Loucy (cell line): ENCODE data around the gene HTATIP2.
A peak's percentile ranks its signal among the peaks of the same experiment; 100 is the strongest.

Experiments
- H2AFZ ChIP-seq: fragments of 200-600 bp; sonication (generic); 2 replicates; pipeline ENCODE4 v1.6.0; 2016; ENCODE audit warnings: antibody characterized with exemption, mild to moderate bottlenecking, low read length, moderate library complexity
- H3F3A ChIP-seq: fragments of 200-600 bp; 2 replicates; pipeline ENCODE4 v1.6.0; 2016; ENCODE audit warnings: antibody characterized with exemption, low read depth, mild to moderate bottlenecking
- H3K27me3 ChIP-seq: fragments of 200-600 bp; sonication (generic); 2 replicates; pipeline ENCODE4 v1.6.1; 2014; ENCODE audit warnings: low read length, mild to moderate bottlenecking; ENCODE audit not compliant: insufficient read depth, poor library complexity, severe bottlenecking
- H3K36me3 ChIP-seq: fragments of 200-600 bp; sonication (generic); 2 replicates; pipeline ENCODE4 v1.6.1; 2016; ENCODE audit warnings: low read length; ENCODE audit not compliant: insufficient read depth
- H3K4me1 ChIP-seq: fragments of 200-600 bp; sonication (generic); 2 replicates; pipeline ENCODE4 v1.5.1; 2014; ENCODE audit warnings: low read length, mild to moderate bottlenecking; ENCODE audit not compliant: insufficient read depth, poor library complexity, severe bottlenecking
- H3K4me2 ChIP-seq: fragments of 200-600 bp; sonication (generic); 2 replicates; pipeline ENCODE4 v1.6.0; 2014; ENCODE audit warnings: antibody characterized with exemption, low read length, low read depth, mild to moderate bottlenecking; ENCODE audit not compliant: poor library complexity, severe bottlenecking
- H3K4me3 ChIP-seq: fragments of 200-600 bp; sonication (generic); 2 replicates; pipeline ENCODE4 v1.5.1; 2014; ENCODE audit warnings: low read length, mild to moderate bottlenecking, mixed read lengths; ENCODE audit not compliant: poor library complexity, severe bottlenecking
- H3K79me2 ChIP-seq: fragments of 200-600 bp; sonication (generic); 2 replicates; pipeline ENCODE4 v1.6.1; 2014; ENCODE audit warnings: low read length; ENCODE audit not compliant: insufficient read depth
- H3K9ac ChIP-seq: fragments of 200-600 bp; sonication (generic); 2 replicates; pipeline ENCODE4 v1.6.0; 2014; ENCODE audit warnings: mild to moderate bottlenecking, low read depth, low read length, moderate library complexity; ENCODE audit not compliant: poor library complexity, severe bottlenecking
- H3K9me2 ChIP-seq: fragments of 200-600 bp; sonication (generic); replicated peaks from 2 replicates; pipeline ENCODE4 v1.6.1; 2016; ENCODE audit warnings: low read depth, low read length, mixed read lengths
- H3K9me3 ChIP-seq: fragments of 200-600 bp; sonication (generic); 2 replicates; pipeline ENCODE4 v1.6.1; 2014; ENCODE audit warnings: mild to moderate bottlenecking, antibody characterized with exemption, low read length, low read depth; ENCODE audit not compliant: insufficient read depth
- H4K20me1 ChIP-seq: fragments of 200-600 bp; sonication (generic); 2 replicates; pipeline ENCODE4 v1.6.0; 2014; ENCODE audit warnings: antibody characterized with exemption, low read length, mild to moderate bottlenecking; ENCODE audit not compliant: insufficient read depth, poor library complexity, severe bottlenecking
- EZH2phosphoT487 ChIP-seq: fragments of 200-600 bp; IDR thresholded peaks from 2 replicates; pipeline ENCODE4 v1.6.1; 2018; ENCODE audit warnings: antibody characterized with exemption, mild to moderate bottlenecking, moderate library complexity, borderline replicate concordance
- TF ChIP-seq, protein P1 (sequence below): fragments of 200-600 bp; sonication (generic); conservative IDR thresholded peaks from 2 replicates; pipeline ENCODE4 v1.5.1; 2014; ENCODE audit warnings: mild to moderate bottlenecking, antibody characterized with exemption, low read length

The HTATIP2 gene

DNA sequence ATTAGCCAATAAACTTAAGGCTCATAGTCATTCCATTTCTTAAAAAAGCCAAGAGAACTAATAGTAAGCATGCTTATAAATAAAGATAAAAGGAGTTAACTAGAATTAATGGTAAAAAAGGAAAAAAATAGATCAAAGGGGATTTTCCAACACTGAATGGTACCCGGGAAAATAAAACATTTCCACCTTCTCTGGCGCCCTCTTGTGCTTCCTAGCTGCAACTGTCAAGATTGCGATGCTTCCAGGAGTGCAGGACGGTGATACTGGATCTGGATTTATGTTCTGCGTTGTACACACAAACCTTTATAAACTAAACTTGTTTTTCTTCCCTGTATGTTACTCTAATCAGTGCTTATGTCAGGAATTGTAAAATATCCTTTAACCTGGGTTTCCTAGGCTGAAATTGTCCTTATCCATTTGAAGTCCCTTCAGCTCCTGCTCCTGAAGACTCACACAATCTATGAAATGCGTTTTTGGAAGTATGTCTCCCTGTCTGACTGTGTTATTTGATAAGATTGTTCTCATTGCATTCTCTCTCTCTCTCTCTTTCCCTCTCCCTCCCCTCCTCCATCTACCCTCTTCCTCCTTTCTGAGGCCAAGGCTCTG is 9.6 kb upstream of the HTATIP2 start:
- H3F3A ChIP-seq: no peaks in the 10 kb centered on the region
- no peaks in the 10 kb centered on the region for H3K4me1 ChIP-seq
- no peaks in the 10 kb centered on the region for H4K20me1 ChIP-seq
- H3K27me3 ChIP-seq: no peaks in the 10 kb centered on the region
- no peaks in the 10 kb centered on the region for H3K9me3 ChIP-seq
- H3K9me2 ChIP-seq: no peaks in the 10 kb centered on the region
- TF ChIP-seq EZH2phosphoT487: no peak
- TF ChIP-seq, protein P1, sequence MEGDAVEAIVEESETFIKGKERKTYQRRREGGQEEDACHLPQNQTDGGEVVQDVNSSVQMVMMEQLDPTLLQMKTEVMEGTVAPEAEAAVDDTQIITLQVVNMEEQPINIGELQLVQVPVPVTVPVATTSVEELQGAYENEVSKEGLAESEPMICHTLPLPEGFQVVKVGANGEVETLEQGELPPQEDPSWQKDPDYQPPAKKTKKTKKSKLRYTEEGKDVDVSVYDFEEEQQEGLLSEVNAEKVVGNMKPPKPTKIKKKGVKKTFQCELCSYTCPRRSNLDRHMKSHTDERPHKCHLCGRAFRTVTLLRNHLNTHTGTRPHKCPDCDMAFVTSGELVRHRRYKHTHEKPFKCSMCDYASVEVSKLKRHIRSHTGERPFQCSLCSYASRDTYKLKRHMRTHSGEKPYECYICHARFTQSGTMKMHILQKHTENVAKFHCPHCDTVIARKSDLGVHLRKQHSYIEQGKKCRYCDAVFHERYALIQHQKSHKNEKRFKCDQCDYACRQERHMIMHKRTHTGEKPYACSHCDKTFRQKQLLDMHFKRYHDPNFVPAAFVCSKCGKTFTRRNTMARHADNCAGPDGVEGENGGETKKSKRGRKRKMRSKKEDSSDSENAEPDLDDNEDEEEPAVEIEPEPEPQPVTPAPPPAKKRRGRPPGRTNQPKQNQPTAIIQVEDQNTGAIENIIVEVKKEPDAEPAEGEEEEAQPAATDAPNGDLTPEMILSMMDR: peak; percentile 94
- H3K4me3 ChIP-seq: no peak overlapping the region
- H2AFZ ChIP-seq: peak overlapping the region; percentile 13; the same call in 1 of the 2 replicates
- H3K79me2 ChIP-seq: no peaks in the 10 kb centered on the region
- H3K36me3 ChIP-seq: no peaks in the 10 kb centered on the region
- H3K4me2 ChIP-seq: no peak overlapping the region
- H3K9ac ChIP-seq: no peak overlapping the region

DNA sequence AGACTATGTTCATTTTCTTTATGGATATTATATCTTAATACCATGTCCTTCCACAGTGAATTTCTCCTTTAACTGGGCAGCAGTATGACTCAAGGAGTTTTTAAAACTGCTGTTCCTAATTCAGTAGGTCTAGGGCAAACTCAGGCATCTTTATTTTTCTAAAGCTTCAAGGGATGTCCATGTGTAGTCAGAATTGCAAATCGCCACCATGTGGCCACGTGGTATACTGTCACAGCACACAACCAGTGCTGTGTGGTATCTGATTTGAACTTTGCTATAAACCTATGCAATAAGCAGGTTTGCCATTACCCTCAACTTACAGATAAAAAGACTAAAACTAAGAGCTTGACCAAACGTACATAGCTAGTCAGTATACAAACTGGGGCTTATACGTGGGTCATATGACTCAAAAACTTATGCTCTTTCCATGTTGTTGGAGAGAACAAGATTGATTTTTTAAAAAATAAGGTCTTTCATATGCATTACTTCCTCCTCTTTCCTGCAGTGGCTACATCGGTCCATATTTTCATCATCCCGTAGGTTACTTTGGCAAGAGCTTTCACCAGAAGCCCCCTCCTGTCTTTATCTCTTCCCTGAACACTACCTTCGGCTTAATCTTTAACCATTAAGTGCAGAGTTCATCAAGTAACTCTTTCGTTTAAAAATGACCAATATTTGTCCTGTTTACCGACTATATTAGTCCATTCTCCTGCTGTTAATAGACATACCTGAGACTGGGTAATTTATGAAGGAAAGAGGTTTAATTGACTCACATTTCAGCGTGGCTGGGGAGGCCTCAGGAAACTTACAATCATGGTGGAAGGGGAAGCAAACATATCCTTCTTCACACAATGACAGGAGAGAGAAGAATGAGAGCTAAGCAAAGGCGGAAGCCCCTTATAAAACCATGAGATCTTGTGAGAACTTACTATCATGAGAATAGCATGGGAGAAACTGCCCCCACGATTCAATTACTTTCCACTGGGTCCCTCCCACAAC is 8.0 kb upstream of the HTATIP2 start:
- Histone ChIP-seq H3K4me1 (no peaks in the 10 kb centered on the region), H3K79me2 (no peaks in the 10 kb centered on the region), H3K27me3 (no peaks in the 10 kb centered on the region), H3K9me2 (no peaks in the 10 kb centered on the region), H3F3A (no peaks in the 10 kb centered on the region), H3K4me3 (no peak overlapping the region), H2AFZ (no peak overlapping the region), H3K4me2 (no peak overlapping the region), H3K9ac (no peak overlapping the region), H3K36me3 (no peaks in the 10 kb centered on the region), H4K20me1 (no peaks in the 10 kb centered on the region), H3K9me3 (no peaks in the 10 kb centered on the region)
- TF ChIP-seq, protein P1: peak; percentile 74
- TF ChIP-seq EZH2phosphoT487: no peak

DNA sequence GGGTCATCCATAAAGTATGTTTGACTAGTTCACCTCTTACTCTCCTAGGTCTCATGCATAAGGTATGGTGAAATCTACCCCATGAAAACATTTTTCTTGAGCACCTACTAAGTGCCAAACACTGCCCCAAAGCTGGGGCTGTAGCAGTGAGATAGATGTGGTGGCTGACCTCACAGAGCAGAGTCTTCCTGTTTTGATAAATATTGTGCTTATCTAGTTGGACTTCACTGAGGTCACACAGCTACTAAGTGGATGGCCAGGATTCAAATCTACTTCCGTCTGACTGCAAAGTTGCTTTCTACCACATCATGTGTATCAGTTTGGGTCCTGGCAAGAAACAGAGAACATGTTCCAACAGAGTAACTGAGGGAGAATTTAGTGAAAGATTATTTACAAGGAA is 6.4 kb upstream of the HTATIP2 start:
- H3K9me2 ChIP-seq: no peaks in the 10 kb centered on the region
- TF ChIP-seq, protein P1: no peak
- no peak for TF ChIP-seq EZH2phosphoT487
- no peaks in the 10 kb centered on the region for H3K36me3 ChIP-seq
- no peaks in the 10 kb centered on the region for H3K27me3 ChIP-seq
- no peak overlapping the region for H3K9ac ChIP-seq
- H3K9me3 ChIP-seq: no peaks in the 10 kb centered on the region
- no peaks in the 10 kb centered on the region for H4K20me1 ChIP-seq
- no peak overlapping the region for H3K4me3 ChIP-seq
- H3K4me2 ChIP-seq: no peak overlapping the region
- no peaks in the 10 kb centered on the region for H3F3A ChIP-seq
- H2AFZ ChIP-seq: no peak overlapping the region; the same call in 1 of the 2 replicates
- H3K4me1 ChIP-seq: no peaks in the 10 kb centered on the region
- no peaks in the 10 kb centered on the region for H3K79me2 ChIP-seq
